Measurements from ENCODE around the gene C20orf202.

Gene C20orf202

DNA sequence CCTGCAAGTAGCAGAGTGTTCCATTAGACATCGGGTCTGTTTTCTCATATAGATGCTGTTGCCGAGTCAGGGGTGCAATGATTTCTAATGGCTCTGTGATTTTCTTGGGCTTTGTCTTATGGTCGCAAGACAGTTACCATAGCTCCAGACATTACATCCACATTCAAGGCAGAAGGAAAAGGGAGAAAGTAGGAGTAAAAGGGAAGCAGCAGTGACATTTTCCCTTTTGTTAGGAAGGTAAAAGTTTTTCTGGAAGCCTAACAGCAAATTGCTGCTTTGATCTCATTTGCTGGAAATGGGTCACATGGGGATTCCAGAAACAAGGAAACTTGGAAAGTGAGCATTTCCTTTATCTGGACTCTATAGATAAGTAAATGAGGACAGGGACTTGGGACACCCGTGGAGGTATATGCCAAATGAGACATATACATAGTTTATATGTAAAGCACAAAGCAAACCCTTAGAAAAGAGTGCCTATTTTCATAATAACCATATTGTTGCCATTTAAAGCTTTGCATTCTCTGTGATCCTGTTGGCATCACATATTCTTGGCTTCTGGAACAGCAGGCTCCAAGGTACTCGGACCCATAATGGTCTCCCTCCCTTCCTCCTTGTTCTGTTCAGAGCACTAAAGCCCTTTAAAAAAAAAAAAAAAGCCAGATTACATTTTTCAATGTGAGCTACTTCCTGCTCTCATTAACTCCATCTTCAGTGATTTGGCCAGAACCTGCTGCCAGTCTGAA, at the start of gene C20orf202:
Gene C20orf202, plus strand, starts transcription at position 693 of the 743 bp plus-strand sequence. CDS start 132 bp downstream, outside the sequence.
- no peak for TF ChIP-seq ZFX (IDR thresholded peaks at IDR 0.05)
- TF ChIP-seq, protein P1, sequence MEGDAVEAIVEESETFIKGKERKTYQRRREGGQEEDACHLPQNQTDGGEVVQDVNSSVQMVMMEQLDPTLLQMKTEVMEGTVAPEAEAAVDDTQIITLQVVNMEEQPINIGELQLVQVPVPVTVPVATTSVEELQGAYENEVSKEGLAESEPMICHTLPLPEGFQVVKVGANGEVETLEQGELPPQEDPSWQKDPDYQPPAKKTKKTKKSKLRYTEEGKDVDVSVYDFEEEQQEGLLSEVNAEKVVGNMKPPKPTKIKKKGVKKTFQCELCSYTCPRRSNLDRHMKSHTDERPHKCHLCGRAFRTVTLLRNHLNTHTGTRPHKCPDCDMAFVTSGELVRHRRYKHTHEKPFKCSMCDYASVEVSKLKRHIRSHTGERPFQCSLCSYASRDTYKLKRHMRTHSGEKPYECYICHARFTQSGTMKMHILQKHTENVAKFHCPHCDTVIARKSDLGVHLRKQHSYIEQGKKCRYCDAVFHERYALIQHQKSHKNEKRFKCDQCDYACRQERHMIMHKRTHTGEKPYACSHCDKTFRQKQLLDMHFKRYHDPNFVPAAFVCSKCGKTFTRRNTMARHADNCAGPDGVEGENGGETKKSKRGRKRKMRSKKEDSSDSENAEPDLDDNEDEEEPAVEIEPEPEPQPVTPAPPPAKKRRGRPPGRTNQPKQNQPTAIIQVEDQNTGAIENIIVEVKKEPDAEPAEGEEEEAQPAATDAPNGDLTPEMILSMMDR (conservative IDR thresholded peaks at IDR 0.05): no peak
- no peak within 1 kb of the TSS for H3K27ac ChIP-seq

- no peak overlapping the region for H3K27ac ChIP-seq
- TF ChIP-seq, protein P1 (conservative IDR thresholded peaks at IDR 0.05): no peak
- no peak for TF ChIP-seq ZFX (IDR thresholded peaks at IDR 0.05)
These were observed 49.0 kb upstream of the C20orf202 start for GRCh38 chr20:1154226-1154625.

DNA sequence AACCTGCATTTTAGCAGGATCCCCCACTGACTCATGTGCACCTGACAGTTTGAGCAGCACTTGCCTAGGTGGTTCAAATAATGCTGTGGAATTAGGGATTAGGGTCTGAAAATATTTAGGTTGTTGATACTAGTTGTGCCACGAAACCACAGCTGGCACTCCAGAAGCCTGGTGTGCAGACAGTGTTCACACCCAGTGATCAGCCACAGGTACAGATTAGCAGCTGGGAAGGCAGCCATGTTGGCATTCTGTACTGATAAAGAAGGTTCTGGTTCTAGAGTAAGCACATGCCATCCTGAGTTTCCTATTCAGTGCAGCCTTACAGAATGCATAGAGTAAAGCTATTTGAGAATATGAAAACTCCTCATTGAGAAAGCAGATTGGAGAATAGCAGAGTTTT, 48.6 kb upstream of the C20orf202 start:
- no peak overlapping the region for H3K27ac ChIP-seq
- TF ChIP-seq, protein P1 (conservative IDR thresholded peaks at IDR 0.05): no peak
- no peak for TF ChIP-seq ZFX (IDR thresholded peaks at IDR 0.05)

DNA sequence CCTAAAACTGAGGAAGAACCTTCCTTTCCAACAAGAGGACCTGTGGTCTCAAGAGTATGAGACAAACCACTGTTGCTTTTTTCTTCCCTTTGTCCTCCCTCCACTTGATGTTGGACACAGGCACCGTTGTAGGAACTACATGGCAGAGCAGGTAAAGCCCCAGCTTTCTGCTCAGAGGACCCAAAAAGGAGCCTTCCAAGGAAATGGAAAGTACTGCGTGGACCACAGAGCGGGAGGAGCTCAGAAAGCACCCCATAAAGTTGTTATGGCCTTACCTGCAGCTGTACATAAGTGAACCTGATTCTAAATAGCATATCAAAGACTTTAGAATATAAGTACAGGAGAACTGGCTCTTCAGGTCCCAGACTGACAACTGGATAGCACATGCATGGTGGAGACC, 47.9 kb upstream of the C20orf202 start:
- TF ChIP-seq ZFX (IDR thresholded peaks at IDR 0.05): no peak
- TF ChIP-seq, protein P1 (conservative IDR thresholded peaks at IDR 0.05): no peak
- no peak overlapping the region for H3K27ac ChIP-seq

- no peak overlapping the region for H3K27ac ChIP-seq
- TF ChIP-seq, protein P1 (conservative IDR thresholded peaks at IDR 0.05): no peak
- no peak for TF ChIP-seq ZFX (IDR thresholded peaks at IDR 0.05)
These were observed 42.8 kb upstream of the C20orf202 start for GRCh38 chr20:1160496-1160895.

DNA sequence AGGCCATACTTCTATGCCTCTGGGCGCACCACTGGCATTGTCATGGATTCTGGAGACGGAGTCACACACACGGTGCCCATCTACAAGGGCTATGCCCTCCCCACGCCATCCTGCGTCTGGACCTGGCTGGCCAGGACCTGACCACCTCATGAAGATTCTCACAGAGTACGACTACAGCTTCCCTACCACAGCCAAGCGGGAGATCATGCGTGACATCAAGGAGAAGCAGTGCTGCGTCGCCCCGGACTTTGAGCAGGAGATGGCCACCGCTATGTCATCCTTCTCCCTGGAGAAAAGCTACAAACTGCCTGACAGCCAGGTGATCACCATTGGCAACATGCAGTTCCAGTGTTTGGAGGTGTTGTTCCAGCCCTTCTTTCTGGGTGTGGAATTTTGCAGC, 42.3 kb upstream of the C20orf202 start:
- H3K27ac ChIP-seq: no peak overlapping the region
- TF ChIP-seq, protein P1 (conservative IDR thresholded peaks at IDR 0.05): no peak
- no peak for TF ChIP-seq ZFX (IDR thresholded peaks at IDR 0.05)

DNA sequence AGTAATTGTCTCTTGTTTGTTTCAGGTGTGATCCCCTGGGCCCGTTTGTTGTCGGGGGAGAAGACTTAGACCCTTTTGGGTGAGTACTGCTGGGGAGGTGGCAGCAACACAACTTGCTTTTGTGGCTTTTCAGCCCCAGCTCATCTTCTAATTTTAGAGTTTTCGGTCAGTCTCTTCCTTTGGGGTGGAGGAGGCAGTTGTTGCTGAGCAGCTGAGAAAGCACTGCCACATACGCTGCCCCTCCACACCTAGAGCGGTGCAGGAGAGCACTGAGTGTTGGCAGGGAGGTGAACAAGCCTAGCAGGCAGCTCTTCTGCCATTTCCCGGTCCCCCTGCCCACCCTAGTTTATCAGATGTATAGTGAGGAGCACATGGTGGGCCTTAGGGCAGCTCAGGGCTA, 40.1 kb upstream of the C20orf202 start:
- TF ChIP-seq, protein P1 (conservative IDR thresholded peaks at IDR 0.05): no peak
- TF ChIP-seq ZFX (IDR thresholded peaks at IDR 0.05): no peak
- no peak overlapping the region for H3K27ac ChIP-seq
